ENCODE data around the gene MTG1.

GRCh38 chr10:133457100-133457841 lies 63.3 kb downstream of the MTG1 start:
- TF ChIP-seq CTCF (IDR thresholded peaks at IDR 0.05), result no peak
- no peak for TF ChIP-seq POLR2A (IDR thresholded peaks at IDR 0.05)
